Measurements from ENCODE around the gene MRGPRF. TPM values are rescaled to one million over a fixed set of nuclear protein-coding genes. Genes with fewer than 3 reads are reported as not detected.
A peak's percentile ranks its signal among the peaks of the same experiment; 100 is the strongest.

Gene MRGPRF
- not detected for total RNA-seq

- Mint-ChIP-seq H3K27me3 (peaks cover 22% of the 10 kb centered on the region), H3K9me3 (ENCODE audit: low read depth) (no peaks in the 10 kb centered on the region), H3K27ac (no peak within 1 kb of the TSS), H3K36me3 (ENCODE audit: low read depth) (no peaks in the 10 kb centered on the region), H3K4me1 (no peaks in the 10 kb centered on the region), H3K4me3 (no peak within 1 kb of the TSS)
- ATAC-seq (no peak), DNase-seq (peak; percentile 19)
- POLR2A ChIA-PET, result no interaction called here
- CTCF ChIA-PET, result no interaction called here
- intact Hi-C loops (cut with DNase I, micrococcal nuclease), result no loop called here
Observed at GRCh38 chr11:69013009-69013951, at the start of gene MRGPRF. TSS of gene MRGPRF (minus strand) at chr11:69013246. CDS start at chr11:69009901, 3,345 bp downstream.

- Mint-ChIP-seq H3K36me3 (ENCODE audit: low read depth) (no peaks in the 10 kb centered on the region), H3K9me3 (ENCODE audit: low read depth) (no peaks in the 10 kb centered on the region), H3K4me1 (no peaks in the 10 kb centered on the region), H3K27me3 (no peaks in the 10 kb centered on the region), H3K4me3 (no peak overlapping the region), H3K27ac (no peak overlapping the region)
- no peak for ATAC-seq
- no peak for DNase-seq
- POLR2A ChIA-PET, result no interaction called here
- CTCF ChIA-PET, result no interaction called here
- intact Hi-C loops (cut with DNase I, micrococcal nuclease), result no loop called here
Observed at GRCh38 chr11:69062169-69062855, 49.3 kb upstream of the MRGPRF start.

- H3K27ac Mint-ChIP-seq, result no peak overlapping the region
- H3K27me3 Mint-ChIP-seq, result no peaks in the 10 kb centered on the region
- ChIA-PET POLR2A (no interaction called here), CTCF (no interaction called here)
- ATAC-seq (no peak), DNase-seq (no peak)
- H3K36me3 Mint-ChIP-seq (ENCODE audit: low read depth), result no peaks in the 10 kb centered on the region
- H3K9me3 Mint-ChIP-seq (ENCODE audit: low read depth), result no peaks in the 10 kb centered on the region
- no peaks in the 10 kb centered on the region for H3K4me1 Mint-ChIP-seq
- no peak overlapping the region for H3K4me3 Mint-ChIP-seq
- intact Hi-C loops (cut with DNase I, micrococcal nuclease), result no loop called here
Observed at GRCh38 chr11:69061713-69062053, 48.6 kb upstream of the MRGPRF start.

GRCh38 chr11:69060806-69061712 lies 48.0 kb upstream of the MRGPRF start:
- Mint-ChIP-seq H3K4me1 (peaks cover 2% of the 10 kb centered on the region), H3K36me3 (ENCODE audit: low read depth) (no peaks in the 10 kb centered on the region), H3K9me3 (ENCODE audit: low read depth) (no peaks in the 10 kb centered on the region), H3K4me3 (no peak overlapping the region), H3K27ac (no peak overlapping the region), H3K27me3 (no peaks in the 10 kb centered on the region)
- POLR2A ChIA-PET, result no interaction called here
- intact Hi-C loops (cut with DNase I, micrococcal nuclease), result no loop called here
- DNase-seq (no peak), ATAC-seq (no peak)
- CTCF ChIA-PET, result no interaction called here

GRCh38 chr11:69059985-69060384 lies 46.9 kb upstream of the MRGPRF start:
- intact Hi-C loops (cut with DNase I, micrococcal nuclease), result no loop called here
- H3K4me1 Mint-ChIP-seq, result peaks cover 5% of the 10 kb centered on the region
- H3K27ac Mint-ChIP-seq, result no peak overlapping the region
- ChIA-PET POLR2A (no interaction called here), CTCF (no interaction called here)
- H3K4me3 Mint-ChIP-seq, result no peak overlapping the region
- DNase-seq (no peak), ATAC-seq (no peak)
- H3K27me3 Mint-ChIP-seq, result no peaks in the 10 kb centered on the region
- no peaks in the 10 kb centered on the region for H3K36me3 Mint-ChIP-seq (ENCODE audit: low read depth)
- no peaks in the 10 kb centered on the region for H3K9me3 Mint-ChIP-seq (ENCODE audit: low read depth)

- ATAC-seq, result no peak
- H3K9me3 Mint-ChIP-seq (ENCODE audit: low read depth), result no peaks in the 10 kb centered on the region
- H3K27ac Mint-ChIP-seq, result no peak overlapping the region
- H3K4me1 Mint-ChIP-seq, result peaks cover 5% of the 10 kb centered on the region
- POLR2A ChIA-PET, result no interaction called here
- H3K4me3 Mint-ChIP-seq, result no peak overlapping the region
- H3K27me3 Mint-ChIP-seq, result no peaks in the 10 kb centered on the region
- intact Hi-C loops (cut with DNase I, micrococcal nuclease), result no loop called here
- CTCF ChIA-PET, result no interaction called here
- DNase-seq, result no peak
- H3K36me3 Mint-ChIP-seq (ENCODE audit: low read depth), result no peaks in the 10 kb centered on the region
Observed at GRCh38 chr11:69059429-69059828, 46.4 kb upstream of the MRGPRF start.

GRCh38 chr11:69058511-69059270 lies 45.6 kb upstream of the MRGPRF start:
- Mint-ChIP-seq H3K27me3 (no peaks in the 10 kb centered on the region), H3K4me1 (peaks cover 5% of the 10 kb centered on the region), H3K27ac (no peak overlapping the region), H3K36me3 (ENCODE audit: low read depth) (peaks cover 1% of the 10 kb centered on the region), H3K4me3 (no peak overlapping the region), H3K9me3 (ENCODE audit: low read depth) (no peaks in the 10 kb centered on the region)
- POLR2A ChIA-PET, result no interaction called here
- DNase-seq, result no peak
- CTCF ChIA-PET, result interaction anchor here (0.9 kb wide), 1 partner anchor 10 kb away, joined by 3 read pairs; the partner anchor contains the start of gene TPCN2
- intact Hi-C loops (cut with DNase I, micrococcal nuclease), result no loop called here
- ATAC-seq, result no peak

GRCh38 chr11:69057801-69058200 lies 44.8 kb upstream of the MRGPRF start:
- peaks cover 1% of the 10 kb centered on the region for H3K36me3 Mint-ChIP-seq (ENCODE audit: low read depth)
- H3K9me3 Mint-ChIP-seq (ENCODE audit: low read depth), result no peaks in the 10 kb centered on the region
- no peak overlapping the region for H3K27ac Mint-ChIP-seq
- DNase-seq, result no peak
- no peak overlapping the region for H3K4me3 Mint-ChIP-seq
- no peak for ATAC-seq
- CTCF ChIA-PET, result interaction anchor here (0.9 kb wide), 1 partner anchor 9 kb away, joined by 3 read pairs; the partner anchor contains the start of gene TPCN2
- H3K4me1 Mint-ChIP-seq, result peaks cover 5% of the 10 kb centered on the region
- POLR2A ChIA-PET, result no interaction called here
- intact Hi-C loops (cut with DNase I, micrococcal nuclease), result no loop called here
- no peaks in the 10 kb centered on the region for H3K27me3 Mint-ChIP-seq

- ChIA-PET CTCF (no interaction called here), POLR2A (no interaction called here)
- peaks cover 1% of the 10 kb centered on the region for H3K36me3 Mint-ChIP-seq (ENCODE audit: low read depth)
- intact Hi-C loops (cut with DNase I, micrococcal nuclease), result no loop called here
- no peak overlapping the region for H3K27ac Mint-ChIP-seq
- no peak for DNase-seq
- H3K27me3 Mint-ChIP-seq, result no peaks in the 10 kb centered on the region
- H3K4me1 Mint-ChIP-seq, result peaks cover 5% of the 10 kb centered on the region
- H3K4me3 Mint-ChIP-seq, result no peak overlapping the region
- ATAC-seq, result no peak
- H3K9me3 Mint-ChIP-seq (ENCODE audit: low read depth), result no peaks in the 10 kb centered on the region
Observed at GRCh38 chr11:69057236-69057635, 44.2 kb upstream of the MRGPRF start.

- no peaks in the 10 kb centered on the region for H3K27me3 Mint-ChIP-seq
- H3K36me3 Mint-ChIP-seq (ENCODE audit: low read depth), result peaks cover 1% of the 10 kb centered on the region
- no peaks in the 10 kb centered on the region for H3K9me3 Mint-ChIP-seq (ENCODE audit: low read depth)
- no peak overlapping the region for H3K4me3 Mint-ChIP-seq
- peak; percentile 25 for DNase-seq
- peaks cover 13% of the 10 kb centered on the region for H3K4me1 Mint-ChIP-seq
- no peak overlapping the region for H3K27ac Mint-ChIP-seq
- ChIA-PET CTCF (no interaction called here), POLR2A (no interaction called here)
- peak; percentile 53 for ATAC-seq
- intact Hi-C loops (cut with DNase I, micrococcal nuclease), result no loop called here
Observed at GRCh38 chr11:69055598-69056516, 42.8 kb upstream of the MRGPRF start.
